ENCODE results near the gene SAG. TPM values are rescaled to one million over a fixed set of nuclear protein-coding genes. Genes with fewer than 3 reads are reported as not detected.

Gene SAG
- total and polyA plus RNA-seq, 3 experiments from 2014 or later = not detected

GRCh38 chr2:233352141-233352842 is 44.7 kb downstream of the SAG start:
- no peak for DNase-seq
- Mint-ChIP-seq H3K4me3 (peak overlapping the region in 6 of 7 donors; percentile 11 to 65 (median 46)), H3K4me1 (peaks cover 44 to 56% (median 44%) of the 10 kb centered on the region in 3 donors), H3K27ac (peak overlapping the region in 1 of 8 donors; percentile 27), H3K27me3 (peaks cover 0 to 4% of the 10 kb centered on the region in 2 donors), H3K9me3 (no peaks in the 10 kb centered on the region), H3K36me3 (peaks cover 0 to 17% (median 9%) of the 10 kb centered on the region in 3 donors)
- CTCF ChIA-PET = no interaction called here
- H3K4me3 ChIP-seq (ENCODE audit: low read length) = no peak overlapping the region
- no peaks in the 10 kb centered on the region for H3K9me3 ChIP-seq (ENCODE audit: low read length)
- POLR2A ChIA-PET = no interaction called here
- H3K4me1 ChIP-seq (ENCODE audit: insufficient read depth, low read length) = peaks cover 31% of the 10 kb centered on the region
- no peaks in the 10 kb centered on the region for H3K36me3 ChIP-seq (ENCODE audit: insufficient read depth, low read length)
- no peak overlapping the region for H3K27ac ChIP-seq (ENCODE audit: low read depth, low read length)
- H3K27me3 ChIP-seq (ENCODE audit: insufficient read depth, low read length, poor library complexity, severe bottlenecking) = no peaks in the 10 kb centered on the region

- Mint-ChIP-seq H3K27me3 (peaks cover 0 to 4% of the 10 kb centered on the region in 2 donors), H3K4me3 (peak overlapping the region; percentile 81 to 96 (median 94)), H3K9me3 (no peaks in the 10 kb centered on the region), H3K4me1 (peaks cover 50 to 65% (median 53%) of the 10 kb centered on the region in 3 donors), H3K36me3 (peaks cover 0 to 19% (median 9%) of the 10 kb centered on the region in 3 donors), H3K27ac (peak overlapping the region; percentile 55 to 96 (median 86))
- Histone ChIP-seq H3K4me1 (ENCODE audit: insufficient read depth, low read length) (peaks cover 40% of the 10 kb centered on the region), H3K9me3 (ENCODE audit: low read length) (no peaks in the 10 kb centered on the region), H3K27ac (ENCODE audit: low read depth, low read length) (no peak overlapping the region), H3K4me3 (ENCODE audit: low read length) (peak overlapping the region; percentile 75), H3K36me3 (ENCODE audit: insufficient read depth, low read length) (peaks cover 4% of the 10 kb centered on the region), H3K27me3 (ENCODE audit: insufficient read depth, low read length, poor library complexity, severe bottlenecking) (no peaks in the 10 kb centered on the region)
- CTCF ChIA-PET = interaction anchor here (0.5 to 2.7 kb wide), 18 partner anchors 10 to 103 kb away, joined by 3 to 18 read pairs (median 4); no protein-coding TSS in a partner anchor
- POLR2A ChIA-PET = interaction anchor here (1.2 to 2.0 kb wide), 2 partner anchors 22 to 85 kb away, joined by 7 to 10 read pairs; no protein-coding TSS in a partner anchor
- DNase-seq = no peak
Observed at GRCh38 chr2:233353101-233353768, 45.6 kb downstream of the SAG start.

- Histone ChIP-seq H3K9me3 (ENCODE audit: low read length) (no peaks in the 10 kb centered on the region), H3K4me3 (ENCODE audit: low read length) (peak within 1 kb of the TSS; percentile 75), H3K4me1 (ENCODE audit: insufficient read depth, low read length) (peaks cover 47% of the 10 kb centered on the region), H3K36me3 (ENCODE audit: insufficient read depth, low read length) (peaks cover 4% of the 10 kb centered on the region), H3K27ac (ENCODE audit: low read depth, low read length) (no peak within 1 kb of the TSS), H3K27me3 (ENCODE audit: insufficient read depth, low read length, poor library complexity, severe bottlenecking) (no peaks in the 10 kb centered on the region)
- H3K4me1 Mint-ChIP-seq = peaks cover 57 to 72% (median 60%) of the 10 kb centered on the region in 3 donors
- peak within 1 kb of the TSS; percentile 78 to 99 (median 91) for H3K27ac Mint-ChIP-seq
- ChIA-PET POLR2A (interaction anchor here (0.5 to 2.0 kb wide), 4 partner anchors 22 to 86 kb away, joined by 3 to 10 read pairs (median 6); no protein-coding TSS in a partner anchor), CTCF (interaction anchor here (0.5 to 2.7 kb wide), 18 partner anchors 11 to 104 kb away, joined by 3 to 18 read pairs (median 4); no protein-coding TSS in a partner anchor)
- H3K9me3 Mint-ChIP-seq = no peaks in the 10 kb centered on the region
- peaks cover 0 to 26% (median 12%) of the 10 kb centered on the region in 3 donors for H3K36me3 Mint-ChIP-seq
- peak; percentile 61 to 77 (median 70) for DNase-seq
- peak within 1 kb of the TSS; percentile 92 to 96 (median 94) for H3K4me3 Mint-ChIP-seq
- peaks cover 0 to 3% of the 10 kb centered on the region in 2 donors for H3K27me3 Mint-ChIP-seq
Observed at GRCh38 chr2:233353769-233354499, 46.3 kb downstream of the SAG start, which contains the start of gene DGKD. TSS of gene DGKD (plus strand) at chr2:233354494. CDS start at chr2:233354519, 25 bp downstream.

- Mint-ChIP-seq H3K27ac (peak overlapping the region in 1 of 8 donors; percentile 76), H3K36me3 (peaks cover 0 to 26% (median 14%) of the 10 kb centered on the region in 3 donors), H3K4me1 (peaks cover 59 to 72% (median 62%) of the 10 kb centered on the region in 3 donors), H3K4me3 (peak overlapping the region in 1 of 7 donors; percentile 34), H3K9me3 (no peaks in the 10 kb centered on the region), H3K27me3 (no peaks in the 10 kb centered on the region)
- CTCF ChIA-PET = interaction anchor here (1.0 to 2.7 kb wide), 8 partner anchors 12 to 104 kb away, joined by 3 to 18 read pairs (median 8); partner anchors contain the start of gene ATG16L1
- H3K4me3 ChIP-seq (ENCODE audit: low read length) = no peak overlapping the region
- peaks cover 53% of the 10 kb centered on the region for H3K4me1 ChIP-seq (ENCODE audit: insufficient read depth, low read length)
- H3K9me3 ChIP-seq (ENCODE audit: low read length) = no peaks in the 10 kb centered on the region
- no peak for DNase-seq
- H3K36me3 ChIP-seq (ENCODE audit: insufficient read depth, low read length) = peaks cover 4% of the 10 kb centered on the region
- no peaks in the 10 kb centered on the region for H3K27me3 ChIP-seq (ENCODE audit: insufficient read depth, low read length, poor library complexity, severe bottlenecking)
- POLR2A ChIA-PET = interaction anchor here (0.5 to 2.0 kb wide), 4 partner anchors 23 to 86 kb away, joined by 3 to 10 read pairs (median 6); no protein-coding TSS in a partner anchor
- H3K27ac ChIP-seq (ENCODE audit: low read depth, low read length) = no peak overlapping the region
Observed at GRCh38 chr2:233354500-233354924, 46.9 kb downstream of the SAG start.

- ChIA-PET CTCF (interaction anchor here (0.7 to 3.7 kb wide), 7 partner anchors 11 to 104 kb away, joined by 3 to 23 read pairs (median 8); partner anchors contain the start of gene ATG16L1), POLR2A (interaction anchor here (1.3 to 2.0 kb wide), 2 partner anchors 23 to 84 kb away, joined by 3 to 10 read pairs; no protein-coding TSS in a partner anchor)
- H3K4me3 Mint-ChIP-seq = peak overlapping the region; percentile 88 to 96 (median 92)
- peaks cover 63 to 75% (median 65%) of the 10 kb centered on the region in 3 donors for H3K4me1 Mint-ChIP-seq
- no peaks in the 10 kb centered on the region for H3K27me3 ChIP-seq (ENCODE audit: insufficient read depth, low read length, poor library complexity, severe bottlenecking)
- H3K4me3 ChIP-seq (ENCODE audit: low read length) = peak overlapping the region; percentile 66
- peaks cover 56% of the 10 kb centered on the region for H3K4me1 ChIP-seq (ENCODE audit: insufficient read depth, low read length)
- H3K27ac ChIP-seq (ENCODE audit: low read depth, low read length) = no peak overlapping the region
- H3K9me3 Mint-ChIP-seq = no peaks in the 10 kb centered on the region
- peak overlapping the region; percentile 35 to 92 (median 84) for H3K27ac Mint-ChIP-seq
- H3K36me3 Mint-ChIP-seq = peaks cover 0 to 31% (median 19%) of the 10 kb centered on the region in 3 donors
- H3K27me3 Mint-ChIP-seq = no peaks in the 10 kb centered on the region
- DNase-seq = peak in 1 of 5 donors; percentile 27
- no peaks in the 10 kb centered on the region for H3K9me3 ChIP-seq (ENCODE audit: low read length)
- peaks cover 4% of the 10 kb centered on the region for H3K36me3 ChIP-seq (ENCODE audit: insufficient read depth, low read length)
Observed at GRCh38 chr2:233354971-233355574, 47.5 kb downstream of the SAG start.

- peaks cover 0 to 34% (median 22%) of the 10 kb centered on the region in 3 donors for H3K36me3 Mint-ChIP-seq
- no peaks in the 10 kb centered on the region for H3K27me3 Mint-ChIP-seq
- no peaks in the 10 kb centered on the region for H3K9me3 Mint-ChIP-seq
- peaks cover 62 to 72% (median 64%) of the 10 kb centered on the region in 3 donors for H3K4me1 Mint-ChIP-seq
- no peaks in the 10 kb centered on the region for H3K9me3 ChIP-seq (ENCODE audit: low read length)
- H3K36me3 ChIP-seq (ENCODE audit: insufficient read depth, low read length) = peaks cover 4% of the 10 kb centered on the region
- no peak overlapping the region for H3K27ac ChIP-seq (ENCODE audit: low read depth, low read length)
- CTCF ChIA-PET = interaction anchor here (0.7 to 3.7 kb wide), 6 partner anchors 9 to 88 kb away, joined by 3 to 23 read pairs (median 6); no protein-coding TSS in a partner anchor
- no peaks in the 10 kb centered on the region for H3K27me3 ChIP-seq (ENCODE audit: insufficient read depth, low read length, poor library complexity, severe bottlenecking)
- DNase-seq = no peak
- POLR2A ChIA-PET = no interaction called here
- H3K4me1 ChIP-seq (ENCODE audit: insufficient read depth, low read length) = peaks cover 56% of the 10 kb centered on the region
- H3K4me3 Mint-ChIP-seq = peak overlapping the region; percentile 88 to 96 (median 92)
- peak overlapping the region; percentile 35 to 92 (median 80) for H3K27ac Mint-ChIP-seq
- peak overlapping the region; percentile 66 for H3K4me3 ChIP-seq (ENCODE audit: low read length)
Observed at GRCh38 chr2:233355916-233356315, 48.3 kb downstream of the SAG start.
